ENCODE results near the gene NXPH4.

The NXPH4 gene

GRCh38 chr12:57196956-57197355 is 19.6 kb upstream of the NXPH4 start:
- no peak for TF ChIP-seq CTCF (conservative IDR thresholded peaks at IDR 0.05)
- no peak overlapping the region for H3K27ac ChIP-seq

- no peak for TF ChIP-seq CTCF (conservative IDR thresholded peaks at IDR 0.05)
- no peak overlapping the region for H3K27ac ChIP-seq
Measured at GRCh38 chr12:57198329-57198728, 18.3 kb upstream of the NXPH4 start.

- no peak overlapping the region for H3K27ac ChIP-seq
- no peak for TF ChIP-seq CTCF (conservative IDR thresholded peaks at IDR 0.05)
Measured at GRCh38 chr12:57199191-57199590, 17.4 kb upstream of the NXPH4 start.

- H3K27ac ChIP-seq, result no peak overlapping the region
- no peak for TF ChIP-seq CTCF (conservative IDR thresholded peaks at IDR 0.05)
Measured at GRCh38 chr12:57200497-57200896, 16.1 kb upstream of the NXPH4 start.

- no peak overlapping the region for H3K27ac ChIP-seq
- TF ChIP-seq CTCF (conservative IDR thresholded peaks at IDR 0.05), result no peak
Measured at GRCh38 chr12:57201219-57201618, 15.4 kb upstream of the NXPH4 start.

GRCh38 chr12:57201631-57202030 is 15.0 kb upstream of the NXPH4 start:
- no peak for TF ChIP-seq CTCF (conservative IDR thresholded peaks at IDR 0.05)
- no peak overlapping the region for H3K27ac ChIP-seq

GRCh38 chr12:57202321-57202720 is 14.3 kb upstream of the NXPH4 start:
- TF ChIP-seq CTCF (conservative IDR thresholded peaks at IDR 0.05), result no peak
- H3K27ac ChIP-seq, result no peak overlapping the region

- no peak overlapping the region for H3K27ac ChIP-seq
- TF ChIP-seq CTCF (conservative IDR thresholded peaks at IDR 0.05), result no peak
Measured at GRCh38 chr12:57203201-57203600, 13.4 kb upstream of the NXPH4 start.
